ENCODE data around the gene THRB.

DNA sequence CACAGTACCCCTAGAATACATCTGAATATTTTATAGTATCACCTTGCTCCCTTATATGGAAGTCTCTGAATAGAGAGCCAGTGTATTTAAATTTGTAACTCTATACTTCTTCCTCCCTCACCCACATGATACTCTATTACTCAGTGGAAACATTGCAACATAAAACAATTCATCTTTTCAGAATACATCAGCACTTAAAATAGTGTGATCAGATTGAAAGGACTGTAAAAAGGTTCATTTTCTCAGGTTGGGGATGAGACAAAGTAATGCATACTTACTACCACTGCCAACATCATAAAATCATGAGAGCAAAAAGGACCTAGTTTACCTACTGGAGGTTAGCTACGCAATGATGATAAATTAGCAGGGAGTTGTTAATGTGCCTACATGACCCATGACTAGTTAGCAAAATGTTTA lies 13.8 kb upstream of the THRB start:
- TF ChIP-seq, protein P1, sequence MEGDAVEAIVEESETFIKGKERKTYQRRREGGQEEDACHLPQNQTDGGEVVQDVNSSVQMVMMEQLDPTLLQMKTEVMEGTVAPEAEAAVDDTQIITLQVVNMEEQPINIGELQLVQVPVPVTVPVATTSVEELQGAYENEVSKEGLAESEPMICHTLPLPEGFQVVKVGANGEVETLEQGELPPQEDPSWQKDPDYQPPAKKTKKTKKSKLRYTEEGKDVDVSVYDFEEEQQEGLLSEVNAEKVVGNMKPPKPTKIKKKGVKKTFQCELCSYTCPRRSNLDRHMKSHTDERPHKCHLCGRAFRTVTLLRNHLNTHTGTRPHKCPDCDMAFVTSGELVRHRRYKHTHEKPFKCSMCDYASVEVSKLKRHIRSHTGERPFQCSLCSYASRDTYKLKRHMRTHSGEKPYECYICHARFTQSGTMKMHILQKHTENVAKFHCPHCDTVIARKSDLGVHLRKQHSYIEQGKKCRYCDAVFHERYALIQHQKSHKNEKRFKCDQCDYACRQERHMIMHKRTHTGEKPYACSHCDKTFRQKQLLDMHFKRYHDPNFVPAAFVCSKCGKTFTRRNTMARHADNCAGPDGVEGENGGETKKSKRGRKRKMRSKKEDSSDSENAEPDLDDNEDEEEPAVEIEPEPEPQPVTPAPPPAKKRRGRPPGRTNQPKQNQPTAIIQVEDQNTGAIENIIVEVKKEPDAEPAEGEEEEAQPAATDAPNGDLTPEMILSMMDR (IDR thresholded peaks at IDR 0.05): no peak
- TF ChIP-seq POLR2A (IDR thresholded peaks at IDR 0.05): no peak

Measured in esophagus squamous epithelium (tissue), 4 donors.